ENCODE results near the gene MPZL1. TPM values are rescaled to one million over a fixed set of nuclear protein-coding genes. Genes with fewer than 3 reads are reported as not detected.
A peak's percentile ranks its signal among the peaks of the same experiment; 100 is the strongest.

MPZL1 gene
- total RNA-seq, 1 donor from 2014 or later, result 85.2 TPM

GRCh38 chr1:167750641-167751040 is 28.9 kb downstream of the MPZL1 start:
- H3K9me3 ChIP-seq, result no peaks in the 10 kb centered on the region
- DNase-seq (no peak), ATAC-seq (no peak)
- TF ChIP-seq CTCF (IDR thresholded peaks at IDR 0.05), result no peak
- no peak overlapping the region for H3K4me3 ChIP-seq
- no peaks in the 10 kb centered on the region for H3K27me3 ChIP-seq
- no peaks in the 10 kb centered on the region for H3K36me3 ChIP-seq
- peaks cover 10% of the 10 kb centered on the region for H3K4me1 ChIP-seq
- H3K27ac ChIP-seq, result no peak overlapping the region
- intact Hi-C loops (cut with DNase I), result no loop called here

DNA sequence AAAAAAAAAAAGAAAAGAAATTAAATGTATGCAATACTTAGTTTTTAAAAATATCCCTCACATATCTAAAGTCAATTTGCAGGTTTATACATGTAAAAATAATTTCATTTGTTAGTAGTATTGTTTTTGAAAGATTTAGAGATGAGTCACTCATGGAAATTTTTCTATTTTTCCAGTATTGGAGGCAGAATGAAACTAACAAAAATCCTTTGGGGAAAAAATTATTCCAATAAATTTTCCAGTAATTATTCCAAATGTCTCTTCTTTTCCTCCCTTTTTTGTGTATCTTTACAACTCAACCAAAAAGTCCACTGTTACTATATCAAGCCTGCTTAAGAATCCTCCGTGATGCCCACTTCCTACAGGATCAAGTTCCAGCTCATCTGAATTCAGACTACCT is 29.9 kb downstream of the MPZL1 start:
- Histone ChIP-seq H3K27me3 (no peaks in the 10 kb centered on the region), H3K27ac (no peak overlapping the region), H3K9me3 (no peaks in the 10 kb centered on the region), H3K4me1 (peaks cover 10% of the 10 kb centered on the region), H3K36me3 (no peaks in the 10 kb centered on the region), H3K4me3 (no peak overlapping the region)
- ATAC-seq (no peak), DNase-seq (no peak)
- intact Hi-C loops (cut with DNase I), result no loop called here
- no peak for TF ChIP-seq CTCF (IDR thresholded peaks at IDR 0.05)

DNA sequence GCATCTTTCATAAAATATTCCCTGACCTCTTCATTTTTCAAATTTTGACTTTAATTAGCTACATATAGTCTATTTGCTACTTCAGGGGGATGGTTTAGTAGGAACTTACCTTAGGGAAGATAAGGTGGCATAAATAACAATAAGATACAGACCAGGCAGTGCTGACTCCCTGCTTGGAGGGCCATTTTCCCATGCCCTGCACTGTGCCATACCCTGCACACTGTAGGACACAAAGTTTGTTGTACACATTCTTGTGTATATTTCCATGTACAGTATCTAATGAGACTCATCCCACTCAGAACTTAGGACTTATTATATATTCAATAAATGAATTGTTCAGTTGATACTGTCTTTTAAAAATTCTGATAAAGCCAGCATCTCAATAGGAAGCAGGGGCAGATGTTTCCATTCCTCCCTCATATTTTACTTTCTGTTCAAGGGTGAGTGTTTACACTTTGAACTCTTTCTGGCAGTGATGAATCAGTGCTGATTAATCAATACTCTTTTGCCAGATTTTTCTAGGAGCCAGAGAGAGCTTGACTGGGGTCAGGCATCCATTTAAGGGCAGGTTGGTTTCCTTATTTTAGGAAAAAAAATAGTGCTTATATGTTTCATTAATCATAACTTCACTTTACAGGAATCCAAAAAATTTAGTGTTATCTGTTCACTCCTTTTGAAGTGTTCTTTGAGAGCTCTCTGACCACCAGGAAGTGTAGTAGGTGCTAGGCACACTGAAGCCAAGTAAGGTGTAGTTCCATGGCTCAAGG is 30.6 kb downstream of the MPZL1 start:
- Histone ChIP-seq H3K27ac (peak overlapping the region; percentile 17), H3K36me3 (no peaks in the 10 kb centered on the region), H3K27me3 (no peaks in the 10 kb centered on the region), H3K4me1 (peaks cover 17% of the 10 kb centered on the region), H3K9me3 (no peaks in the 10 kb centered on the region), H3K4me3 (no peak overlapping the region)
- DNase-seq, result no peak
- TF ChIP-seq CTCF (IDR thresholded peaks at IDR 0.05), result no peak
- intact Hi-C loops (cut with DNase I), result no loop called here
- peak; percentile 73 for ATAC-seq

- H3K4me3 ChIP-seq, result no peak overlapping the region
- TF ChIP-seq CTCF (IDR thresholded peaks at IDR 0.05), result no peak
- no peaks in the 10 kb centered on the region for H3K27me3 ChIP-seq
- no peak for DNase-seq
- H3K4me1 ChIP-seq, result peaks cover 20% of the 10 kb centered on the region
- H3K36me3 ChIP-seq, result no peaks in the 10 kb centered on the region
- intact Hi-C loops (cut with DNase I), result no loop called here
- no peak overlapping the region for H3K27ac ChIP-seq
- no peak for ATAC-seq
- H3K9me3 ChIP-seq, result no peaks in the 10 kb centered on the region
Measured at GRCh38 chr1:167755654-167756053, 33.9 kb downstream of the MPZL1 start.

GRCh38 chr1:167756730-167757405 is 35.1 kb downstream of the MPZL1 start:
- no peak overlapping the region for H3K4me3 ChIP-seq
- H3K9me3 ChIP-seq, result no peaks in the 10 kb centered on the region
- no peaks in the 10 kb centered on the region for H3K27me3 ChIP-seq
- TF ChIP-seq CTCF (IDR thresholded peaks at IDR 0.05), result no peak
- ATAC-seq (peak; percentile 34), DNase-seq (no peak)
- H3K27ac ChIP-seq, result no peak overlapping the region
- intact Hi-C loops (cut with DNase I), result no loop called here
- peaks cover 20% of the 10 kb centered on the region for H3K4me1 ChIP-seq
- no peaks in the 10 kb centered on the region for H3K36me3 ChIP-seq

All from upper lobe of right lung (tissue), 1 donor.